ENCODE measurements around the gene AUTS2.

DNA sequence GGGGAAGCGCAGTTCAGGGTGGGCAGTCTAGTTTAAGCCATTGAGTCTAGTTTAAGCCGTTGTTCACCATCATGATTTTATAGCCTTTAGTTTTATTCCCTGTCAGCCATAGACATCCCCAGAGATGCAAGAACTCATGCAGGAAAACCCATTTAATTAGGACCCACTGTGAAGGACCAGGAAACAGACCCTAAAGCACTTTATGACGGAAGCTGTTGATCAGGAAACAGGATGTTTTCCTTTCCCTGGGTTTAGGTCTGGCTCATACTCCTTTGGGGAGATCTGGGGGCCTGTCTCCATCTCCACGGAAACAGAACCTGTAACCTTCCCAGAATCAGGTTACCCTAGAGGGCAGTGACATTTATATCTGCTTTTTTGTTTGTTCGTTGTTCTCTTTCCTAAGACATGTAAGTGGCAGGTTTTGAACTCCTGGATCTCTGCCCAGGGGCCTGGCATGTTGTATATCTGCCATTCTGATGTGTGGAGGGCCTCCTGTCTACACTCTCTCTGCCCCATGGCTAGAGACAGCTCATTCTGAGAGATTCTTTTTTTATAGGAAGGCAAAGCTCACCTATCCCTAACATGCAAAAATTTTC, 876.5 kb downstream of the AUTS2 start:
- TF ChIP-seq GATA2 (IDR thresholded peaks at IDR 0.05; ENCODE audit: low read depth, low read length) (no peak), GATA3 (IDR thresholded peaks at IDR 0.05; ENCODE audit: low read depth, low read length) (no peak)
